Effector CD4-positive, alpha-beta T cell (primary cell): Measurements from ENCODE around the gene MINDY4B.

Experiments
- DNase-seq: peaks from one replicate; pipeline ENCODE4 v3.0.0-alpha.2; 2020

Gene MINDY4B

DNA sequence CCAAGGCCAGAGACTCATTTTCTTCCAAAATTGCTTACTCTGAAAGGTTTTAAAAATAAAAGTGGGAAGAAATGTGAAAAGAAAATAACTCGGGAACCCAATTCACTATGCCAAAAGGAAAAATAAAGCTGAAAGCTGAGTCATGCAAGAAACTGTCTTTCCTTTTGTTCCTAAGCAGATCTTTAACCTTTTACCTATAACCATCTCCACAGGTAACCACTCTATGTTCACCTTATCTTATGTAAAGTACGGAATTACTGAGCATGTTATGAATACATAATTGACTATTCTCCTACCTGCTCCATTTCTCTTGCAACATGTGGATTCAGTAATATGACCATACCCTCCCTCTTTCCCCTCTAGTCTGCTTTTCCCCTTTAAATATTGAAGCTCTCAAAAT lies 62.0 kb downstream of the MINDY4B start:
- DNase-seq = no peak

- DNase-seq = no peak
Observed at GRCh38 chr3:150840802-150841515, 64.3 kb downstream of the MINDY4B start.

- DNase-seq = no peak
Observed at GRCh38 chr3:150830745-150831144, 74.5 kb downstream of the MINDY4B start.

- no peak for DNase-seq
Observed at GRCh38 chr3:150830094-150830681, 75.1 kb downstream of the MINDY4B start.

- DNase-seq = no peak
Observed at GRCh38 chr3:150829408-150829807, 75.8 kb downstream of the MINDY4B start.

- DNase-seq = no peak
Observed at GRCh38 chr3:150828997-150829396, 76.2 kb downstream of the MINDY4B start.

- no peak for DNase-seq
Observed at GRCh38 chr3:150828261-150828660, 77.0 kb downstream of the MINDY4B start.

DNA sequence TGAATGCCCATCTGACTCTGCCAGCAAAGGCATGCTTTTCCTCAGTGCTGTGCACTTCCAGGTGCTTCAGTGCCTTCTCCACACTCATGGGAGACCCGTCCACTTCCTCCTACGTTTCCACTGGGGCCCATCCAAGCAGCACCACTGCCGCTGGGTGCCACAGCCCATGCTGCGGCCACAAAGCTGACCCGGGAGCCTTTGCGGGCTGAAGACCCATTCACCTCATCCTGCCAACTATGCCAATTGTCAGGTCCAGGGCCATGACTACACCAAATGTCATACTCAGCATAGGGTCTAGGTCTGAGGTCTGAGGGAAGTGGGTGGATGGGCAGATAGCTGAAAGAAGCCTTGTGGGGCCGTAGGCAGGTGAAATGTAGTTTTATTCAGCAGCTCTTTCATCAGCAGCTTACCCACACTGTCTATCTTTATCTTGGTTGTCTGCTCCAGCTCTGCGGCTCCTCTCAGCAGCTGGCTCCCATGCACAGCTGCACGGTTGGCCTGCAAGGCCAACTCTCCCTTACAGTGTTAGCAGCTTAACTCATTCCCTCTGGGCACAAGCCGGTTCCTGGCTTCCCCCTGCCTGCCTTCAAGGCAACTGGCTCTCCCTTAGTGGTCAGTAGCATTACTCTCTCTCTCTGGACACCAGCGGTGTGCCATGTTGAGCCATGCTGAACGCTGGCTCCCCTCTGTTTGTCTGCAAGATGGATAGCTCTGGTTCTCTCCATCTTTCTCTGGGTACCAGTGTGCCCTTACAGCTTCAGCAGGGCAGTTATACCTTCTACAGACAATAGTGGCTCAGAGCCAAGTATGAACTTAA lies 78.6 kb downstream of the MINDY4B start:
- no peak for DNase-seq

GRCh38 chr3:150825916-150826377 lies 79.3 kb downstream of the MINDY4B start:
- DNase-seq = no peak

- no peak for DNase-seq
Observed at GRCh38 chr3:150825192-150825915, 79.9 kb downstream of the MINDY4B start.

GRCh38 chr3:150823277-150823676 lies 82.0 kb downstream of the MINDY4B start:
- DNase-seq = no peak

GRCh38 chr3:150822636-150823035 lies 82.6 kb downstream of the MINDY4B start:
- no peak for DNase-seq
